HepG2 (cell line): ENCODE measurements around the gene GHRH. TPM values are rescaled to one million over a fixed set of nuclear protein-coding genes. Genes with fewer than 3 reads are reported as not detected.

Experiments used
- ATAC-seq: fragments of 200-7000 bp; cut with Tn5 transposase; 3 replicates; pipeline ENCODE4 v1.9.1; 2020; ENCODE audit warnings: mild to moderate bottlenecking, moderate library complexity
- BruUV-seq: library from RNA; stranded (reverse); fragments of 400-500 nt; replicated peaks from 2 replicates; lab custom pipeline; 2021; lab: Mats Ljungman, UMichigan
- CTCF ChIA-PET: fragments of 300-600 bp; formaldehyde crosslinking; extraction: SDS; loops from one replicate; lab custom pipeline; 2021; ENCODE audit warnings: low total read pairs, inconsistent platforms, low intra/inter-chr PET ratio; lab: Yijun Ruan, JAX
- POLR2A ChIA-PET: fragments of 350-600 bp; sonication (Branson Sonifier 250); formaldehyde crosslinking; loops from one replicate; lab custom pipeline; 2020; ENCODE audit warnings: antibody characterized with exemption, inconsistent platforms; lab: Yijun Ruan, JAX
- DNase-seq: peaks from one replicate; pipeline ENCODE4 v3.0.0-alpha.2; 2015; ENCODE audit warnings: low spot score
- FAIRE-seq: peaks from 3 replicates; lab custom pipeline; 2011; peaks lifted over from hg19 to GRCh38; lab: Jason Lieb, UNC
- H2AFZ ChIP-seq: one replicate; pipeline ENCODE4 v1.6.1; 2011; ENCODE audit warnings: low read length, inconsistent platforms
- H3K27ac ChIP-seq: fragments of 300-600 bp; 3 replicates; pipeline ENCODE4 v1.8.0; 2011; ENCODE audit warnings: mixed run types, mild to moderate bottlenecking, mixed read lengths, low read length, inconsistent platforms; ENCODE audit not compliant: insufficient read depth; ENCODE audit errors: extremely low read length
- H3K27me3 ChIP-seq, 2 experiments: fragments of 200-600 bp in 1 of 2; 2 replicates in 1 of 2; 3 replicates in 1 of 2; pipeline versions ENCODE4 v1.6.0 to v1.8.0; 2011; ENCODE audit warnings: low read length in 2 of 2, mild to moderate bottlenecking in 2 of 2, moderate library complexity in 2 of 2, inconsistent platforms in 1 of 2; ENCODE audit not compliant: insufficient read depth in 2 of 2, control insufficient read depth in 1 of 2
- H3K36me3 ChIP-seq, 2 experiments: fragments of 200-600 bp in 1 of 2; replicated peaks in 1 of 2; 2 replicates in 1 of 2; 3 replicates in 1 of 2; pipeline versions ENCODE4 v1.5.1 to v1.8.0; 2011; ENCODE audit warnings: low read length in 2 of 2, inconsistent platforms in 1 of 2; ENCODE audit not compliant: insufficient read depth in 2 of 2, control insufficient read depth in 1 of 2
- H3K4me1 ChIP-seq: 2 replicates; pipeline ENCODE4 v1.5.1; 2012; ENCODE audit warnings: low read length, inconsistent platforms; ENCODE audit not compliant: insufficient read depth
- H3K4me2 ChIP-seq: 2 replicates; pipeline ENCODE4 v1.6.0; 2011; ENCODE audit warnings: low read depth, low read length, inconsistent platforms
- H3K4me3 ChIP-seq, 3 experiments: fragments of 200-600 bp in 1 of 3; sonication (generic), shearing (Covaris generic) in 1 of 3; replicated peaks in 1 of 3; 2 replicates each; pipeline ENCODE4 v1.5.1; 2011 to 2016; ENCODE audit warnings: low read length in 3 of 3, inconsistent platforms in 2 of 3, low read depth in 2 of 3, mild to moderate bottlenecking in 2 of 3, control low read depth in 1 of 3, mixed read lengths in 1 of 3; ENCODE audit not compliant: insufficient read depth in 1 of 3
- H3K79me2 ChIP-seq: one replicate; pipeline ENCODE4 v1.6.1; 2011; ENCODE audit warnings: low read length, inconsistent platforms; ENCODE audit not compliant: insufficient read depth
- H3K9ac ChIP-seq: 2 replicates; pipeline ENCODE4 v1.6.0; 2011; ENCODE audit warnings: mild to moderate bottlenecking, low read depth, low read length, inconsistent platforms; ENCODE audit not compliant: insufficient read depth
- H3K9me3 ChIP-seq: 2 replicates; pipeline ENCODE4 v1.5.1; 2012; ENCODE audit warnings: mild to moderate bottlenecking, low read length
- H4K20me1 ChIP-seq: 2 replicates; pipeline ENCODE4 v1.6.0; 2011; ENCODE audit warnings: inconsistent platforms, mild to moderate bottlenecking, low read length, moderate library complexity; ENCODE audit not compliant: insufficient read depth
- MTF2 ChIP-seq: sonication (generic); formaldehyde crosslinking; IDR thresholded peaks from 2 replicates; pipeline ENCODE4 v1.5.0; 2020; ENCODE audit warnings: missing genetic modification reagents, borderline replicate concordance
- NR3C1 ChIP-seq: sonication (generic); formaldehyde crosslinking; IDR thresholded peaks from 2 replicates; pipeline ENCODE4 v1.4.0; 2020; ENCODE audit warnings: missing genetic modification reagents
- RCOR2 ChIP-seq: IDR thresholded peaks from 2 replicates; pipeline ENCODE4 v1.6.1; 2016; ENCODE audit warnings: missing biosample characterization, missing genetic modification reagents
- RNF2 ChIP-seq: fragments of 450-650 bp; conservative IDR thresholded peaks from 2 replicates; pipeline ENCODE4 v1.6.1; 2016; ENCODE audit warnings: low read depth
- SAP130 ChIP-seq: IDR thresholded peaks from 2 replicates; pipeline ENCODE4 v1.6.1; 2016; ENCODE audit warnings: low read depth
- ZNF224 ChIP-seq: sonication (generic); formaldehyde crosslinking; IDR thresholded peaks from 2 replicates; pipeline ENCODE4 v1.5.0; 2020; ENCODE audit warnings: mild to moderate bottlenecking, missing genetic modification reagents
- ZNF501 ChIP-seq: sonication (generic); formaldehyde crosslinking; IDR thresholded peaks from 2 replicates; pipeline ENCODE4 v1.5.1; 2020; ENCODE audit warnings: mild to moderate bottlenecking, moderate library complexity, missing genetic modification reagents
- ZNF629 ChIP-seq: sonication (generic); formaldehyde crosslinking; conservative IDR thresholded peaks from 2 replicates; pipeline ENCODE4 v1.5.0; 2020; ENCODE audit warnings: missing genetic modification reagents
- ZSCAN29 ChIP-seq: sonication (generic); formaldehyde crosslinking; conservative IDR thresholded peaks from 2 replicates; pipeline ENCODE4 v1.4.0; 2020; ENCODE audit warnings: mild to moderate bottlenecking, missing genetic modification reagents
- WGBS: methylation state at CpG from one replicate; pipeline ENCODE4 v1.1.6; 2017; ENCODE audit warnings: low lambda C conversion rate; 5-methylcytosine and 5-hydroxymethylcytosine counted together
- in situ Hi-C: cut with HindIII; loops from 2 replicates; pipeline ENCODE4 v1.10.0; 2017; ENCODE audit warnings: low pct_unique_long_range_greater_than_20kb; ENCODE audit not compliant: extremely low pct_ligation_motif_present
- intact Hi-C: fragments of 100-400 bp; cut with micrococcal nuclease; formaldehyde crosslinking; loops from one replicate; pipeline ENCODE4 v1.10.0; 2022; ENCODE audit not compliant: unreplicated experiment
- polyA plus RNA-seq, 8 experiments: library from polyadenylated mRNA; depleted of rRNA in 3 of 8; stranded (reverse) in 7 of 8; unstranded in 1 of 8; fragments of >200 nt; fragmentation: Illumina TruSeq in 4 of 8; extraction: Trizol in 4 of 8; gene quantifications; 2 replicates each; pipeline versions ENCODE4 v1.2.1 to v1.2.3, GENCODE V29; 2011 to 2016; ENCODE audit warnings: low read depth in 4 of 8, missing spikeins in 1 of 8, mixed read lengths in 1 of 8; ENCODE audit not compliant: insufficient read depth in 1 of 8
- total RNA-seq, 5 experiments: library from RNA; depleted of rRNA; stranded (reverse); fragments of >200 nt; fragmentation: Illumina TruSeq; extraction: Trizol; gene quantifications; 2 replicates each; pipeline ENCODE4 v1.2.3, GENCODE V29; 2016; ENCODE audit warnings: low read depth in 1 of 5
- TF ChIP-seq, protein P1 (sequence below): IDR thresholded peaks from 2 replicates; pipeline ENCODE4 v1.6.1; 2016; ENCODE audit warnings: mild to moderate bottlenecking
- TF ChIP-seq, protein P2 (sequence below): sonication (generic); formaldehyde crosslinking; IDR thresholded peaks from 2 replicates; pipeline ENCODE4 v1.4.0; 2020; ENCODE audit warnings: mild to moderate bottlenecking, missing genetic modification reagents
- TF ChIP-seq, protein P3 (sequence below): sonication (generic); formaldehyde crosslinking; IDR thresholded peaks from 2 replicates; pipeline ENCODE4 v1.5.0; 2020; ENCODE audit warnings: missing genetic modification reagents, mild to moderate bottlenecking, borderline replicate concordance
- TF ChIP-seq, protein P4 (sequence below): sonication (generic); formaldehyde crosslinking; IDR thresholded peaks from 2 replicates; pipeline ENCODE4 v1.8.1; 2023; ENCODE audit warnings: mild to moderate bottlenecking, missing genetic modification reagents, borderline replicate concordance
- TF ChIP-seq, protein P5 (sequence below): sonication (generic); formaldehyde crosslinking; IDR thresholded peaks from 2 replicates; pipeline ENCODE4 v1.4.0; 2020; ENCODE audit warnings: missing genetic modification reagents
- TF ChIP-seq, protein P6 (sequence below): sonication (generic); formaldehyde crosslinking; conservative IDR thresholded peaks from 2 replicates; pipeline ENCODE4 v1.8.0; 2022; ENCODE audit warnings: low read depth, missing genetic modification reagents
- TF ChIP-seq, protein P7 (sequence below): sonication (generic); formaldehyde crosslinking; conservative IDR thresholded peaks from 2 replicates; pipeline ENCODE4 v1.4.0; 2020; ENCODE audit warnings: missing genetic modification reagents

GHRH gene
- total and polyA plus RNA-seq, 2 of the 13 experiments (the other 11 are each of a cell fraction or from before 2014, with no cell fraction given), result not detected

DNA sequence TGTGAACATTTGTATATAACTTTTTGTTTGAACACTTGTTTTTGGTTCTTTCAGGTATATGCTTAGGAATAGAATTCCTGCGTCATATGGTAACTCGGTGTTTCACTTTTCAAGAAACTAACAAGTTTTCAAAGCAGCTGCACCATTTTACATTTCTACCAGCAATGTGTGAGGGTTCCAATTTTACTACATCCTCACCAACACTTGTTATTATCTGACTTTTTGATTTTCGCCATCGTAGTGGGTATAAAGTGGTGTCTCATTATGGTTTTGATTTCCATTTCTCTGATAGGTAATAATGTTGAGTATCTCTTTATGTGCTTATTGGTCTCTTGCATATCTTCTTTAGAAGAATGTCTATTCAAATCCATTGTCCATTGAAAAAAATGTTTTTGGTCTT is 42.6 kb downstream of the GHRH start:
- no peak for FAIRE-seq
- no peak for ATAC-seq
- ChIA-PET POLR2A (no interaction called here), CTCF (no interaction called here)
- peaks cover 10% of the 10 kb centered on the region for H3K4me1 ChIP-seq
- BruUV-seq, result no TSS peak
- 75% methylated on average over 4 of the region's 4 CpGs for WGBS
- no peak overlapping the region for H3K27ac ChIP-seq
- DNase-seq, result no peak
- H2AFZ ChIP-seq, result no peak overlapping the region
- H4K20me1 ChIP-seq, result peaks cover 17% of the 10 kb centered on the region
- intact Hi-C loops (no loop called here), in situ Hi-C loops (no loop called here)
- no peak overlapping the region for H3K4me2 ChIP-seq
- H3K9ac ChIP-seq, result no peak overlapping the region
- H3K36me3 ChIP-seq, result peaks cover 47 to 89% of the 10 kb centered on the region in 2 experiments
- no peak overlapping the region for H3K4me3 ChIP-seq
- no peaks in the 10 kb centered on the region for H3K9me3 ChIP-seq
- no peaks in the 10 kb centered on the region for H3K27me3 ChIP-seq
- H3K79me2 ChIP-seq, result peaks cover 23% of the 10 kb centered on the region
- no peak for TF ChIP-seq ZSCAN29 (CRISPR knock-in tag)
- TF ChIP-seq, protein P1, sequence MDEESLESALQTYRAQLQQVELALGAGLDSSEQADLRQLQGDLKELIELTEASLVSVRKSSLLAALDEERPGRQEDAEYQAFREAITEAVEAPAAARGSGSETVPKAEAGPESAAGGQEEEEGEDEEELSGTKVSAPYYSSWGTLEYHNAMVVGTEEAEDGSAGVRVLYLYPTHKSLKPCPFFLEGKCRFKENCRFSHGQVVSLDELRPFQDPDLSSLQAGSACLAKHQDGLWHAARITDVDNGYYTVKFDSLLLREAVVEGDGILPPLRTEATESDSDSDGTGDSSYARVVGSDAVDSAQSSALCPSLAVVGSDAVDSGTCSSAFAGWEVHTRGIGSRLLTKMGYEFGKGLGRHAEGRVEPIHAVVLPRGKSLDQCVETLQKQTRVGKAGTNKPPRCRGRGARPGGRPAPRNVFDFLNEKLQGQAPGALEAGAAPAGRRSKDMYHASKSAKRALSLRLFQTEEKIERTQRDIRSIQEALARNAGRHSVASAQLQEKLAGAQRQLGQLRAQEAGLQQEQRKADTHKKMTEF (CRISPR knock-in tag), result no peak
- TF ChIP-seq, protein P2, sequence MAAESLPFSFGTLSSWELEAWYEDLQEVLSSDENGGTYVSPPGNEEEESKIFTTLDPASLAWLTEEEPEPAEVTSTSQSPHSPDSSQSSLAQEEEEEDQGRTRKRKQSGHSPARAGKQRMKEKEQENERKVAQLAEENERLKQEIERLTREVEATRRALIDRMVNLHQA (CRISPR knock-in tag), result no peak
- TF ChIP-seq, protein P3, sequence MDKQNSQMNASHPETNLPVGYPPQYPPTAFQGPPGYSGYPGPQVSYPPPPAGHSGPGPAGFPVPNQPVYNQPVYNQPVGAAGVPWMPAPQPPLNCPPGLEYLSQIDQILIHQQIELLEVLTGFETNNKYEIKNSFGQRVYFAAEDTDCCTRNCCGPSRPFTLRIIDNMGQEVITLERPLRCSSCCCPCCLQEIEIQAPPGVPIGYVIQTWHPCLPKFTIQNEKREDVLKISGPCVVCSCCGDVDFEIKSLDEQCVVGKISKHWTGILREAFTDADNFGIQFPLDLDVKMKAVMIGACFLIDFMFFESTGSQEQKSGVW (CRISPR knock-in tag), result no peak
- TF ChIP-seq RNF2, result no peak
- no peak for TF ChIP-seq ZNF501 (CRISPR knock-in tag)
- TF ChIP-seq, protein P4, sequence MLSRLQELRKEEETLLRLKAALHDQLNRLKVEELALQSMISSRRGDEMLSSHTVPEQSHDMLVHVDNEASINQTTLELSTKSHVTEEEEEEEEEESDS (CRISPR knock-in tag), result no peak
- TF ChIP-seq ZNF224 (CRISPR knock-in tag), result no peak
- TF ChIP-seq, protein P5, sequence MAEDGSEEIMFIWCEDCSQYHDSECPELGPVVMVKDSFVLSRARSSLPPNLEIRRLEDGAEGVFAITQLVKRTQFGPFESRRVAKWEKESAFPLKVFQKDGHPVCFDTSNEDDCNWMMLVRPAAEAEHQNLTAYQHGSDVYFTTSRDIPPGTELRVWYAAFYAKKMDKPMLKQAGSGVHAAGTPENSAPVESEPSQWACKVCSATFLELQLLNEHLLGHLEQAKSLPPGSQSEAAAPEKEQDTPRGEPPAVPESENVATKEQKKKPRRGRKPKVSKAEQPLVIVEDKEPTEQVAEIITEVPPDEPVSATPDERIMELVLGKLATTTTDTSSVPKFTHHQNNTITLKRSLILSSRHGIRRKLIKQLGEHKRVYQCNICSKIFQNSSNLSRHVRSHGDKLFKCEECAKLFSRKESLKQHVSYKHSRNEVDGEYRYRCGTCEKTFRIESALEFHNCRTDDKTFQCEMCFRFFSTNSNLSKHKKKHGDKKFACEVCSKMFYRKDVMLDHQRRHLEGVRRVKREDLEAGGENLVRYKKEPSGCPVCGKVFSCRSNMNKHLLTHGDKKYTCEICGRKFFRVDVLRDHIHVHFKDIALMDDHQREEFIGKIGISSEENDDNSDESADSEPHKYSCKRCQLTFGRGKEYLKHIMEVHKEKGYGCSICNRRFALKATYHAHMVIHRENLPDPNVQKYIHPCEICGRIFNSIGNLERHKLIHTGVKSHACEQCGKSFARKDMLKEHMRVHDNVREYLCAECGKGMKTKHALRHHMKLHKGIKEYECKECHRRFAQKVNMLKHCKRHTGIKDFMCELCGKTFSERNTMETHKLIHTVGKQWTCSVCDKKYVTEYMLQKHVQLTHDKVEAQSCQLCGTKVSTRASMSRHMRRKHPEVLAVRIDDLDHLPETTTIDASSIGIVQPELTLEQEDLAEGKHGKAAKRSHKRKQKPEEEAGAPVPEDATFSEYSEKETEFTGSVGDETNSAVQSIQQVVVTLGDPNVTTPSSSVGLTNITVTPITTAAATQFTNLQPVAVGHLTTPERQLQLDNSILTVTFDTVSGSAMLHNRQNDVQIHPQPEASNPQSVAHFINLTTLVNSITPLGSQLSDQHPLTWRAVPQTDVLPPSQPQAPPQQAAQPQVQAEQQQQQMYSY (CRISPR knock-in tag), result no peak
- no peak for TF ChIP-seq SAP130
- no peak for TF ChIP-seq ZNF629
- TF ChIP-seq, protein P6, sequence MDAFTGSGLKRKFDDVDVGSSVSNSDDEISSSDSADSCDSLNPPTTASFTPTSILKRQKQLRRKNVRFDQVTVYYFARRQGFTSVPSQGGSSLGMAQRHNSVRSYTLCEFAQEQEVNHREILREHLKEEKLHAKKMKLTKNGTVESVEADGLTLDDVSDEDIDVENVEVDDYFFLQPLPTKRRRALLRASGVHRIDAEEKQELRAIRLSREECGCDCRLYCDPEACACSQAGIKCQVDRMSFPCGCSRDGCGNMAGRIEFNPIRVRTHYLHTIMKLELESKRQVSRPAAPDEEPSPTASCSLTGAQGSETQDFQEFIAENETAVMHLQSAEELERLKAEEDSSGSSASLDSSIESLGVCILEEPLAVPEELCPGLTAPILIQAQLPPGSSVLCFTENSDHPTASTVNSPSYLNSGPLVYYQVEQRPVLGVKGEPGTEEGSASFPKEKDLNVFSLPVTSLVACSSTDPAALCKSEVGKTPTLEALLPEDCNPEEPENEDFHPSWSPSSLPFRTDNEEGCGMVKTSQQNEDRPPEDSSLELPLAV (CRISPR knock-in tag), result no peak
- no peak for TF ChIP-seq MTF2 (CRISPR knock-in tag)
- TF ChIP-seq, protein P7, sequence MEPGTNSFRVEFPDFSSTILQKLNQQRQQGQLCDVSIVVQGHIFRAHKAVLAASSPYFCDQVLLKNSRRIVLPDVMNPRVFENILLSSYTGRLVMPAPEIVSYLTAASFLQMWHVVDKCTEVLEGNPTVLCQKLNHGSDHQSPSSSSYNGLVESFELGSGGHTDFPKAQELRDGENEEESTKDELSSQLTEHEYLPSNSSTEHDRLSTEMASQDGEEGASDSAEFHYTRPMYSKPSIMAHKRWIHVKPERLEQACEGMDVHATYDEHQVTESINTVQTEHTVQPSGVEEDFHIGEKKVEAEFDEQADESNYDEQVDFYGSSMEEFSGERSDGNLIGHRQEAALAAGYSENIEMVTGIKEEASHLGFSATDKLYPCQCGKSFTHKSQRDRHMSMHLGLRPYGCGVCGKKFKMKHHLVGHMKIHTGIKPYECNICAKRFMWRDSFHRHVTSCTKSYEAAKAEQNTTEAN (CRISPR knock-in tag), result no peak
- no peak for TF ChIP-seq RCOR2 (CRISPR knock-in tag)
- TF ChIP-seq NR3C1, result no peak
